ENCODE measurements around the gene C1QTNF2.

The C1QTNF2 gene

GRCh38 chr5:160303690-160304089 is 66.7 kb downstream of the C1QTNF2 start:
- no peak for DNase-seq (ENCODE audit: low spot score)

DNA sequence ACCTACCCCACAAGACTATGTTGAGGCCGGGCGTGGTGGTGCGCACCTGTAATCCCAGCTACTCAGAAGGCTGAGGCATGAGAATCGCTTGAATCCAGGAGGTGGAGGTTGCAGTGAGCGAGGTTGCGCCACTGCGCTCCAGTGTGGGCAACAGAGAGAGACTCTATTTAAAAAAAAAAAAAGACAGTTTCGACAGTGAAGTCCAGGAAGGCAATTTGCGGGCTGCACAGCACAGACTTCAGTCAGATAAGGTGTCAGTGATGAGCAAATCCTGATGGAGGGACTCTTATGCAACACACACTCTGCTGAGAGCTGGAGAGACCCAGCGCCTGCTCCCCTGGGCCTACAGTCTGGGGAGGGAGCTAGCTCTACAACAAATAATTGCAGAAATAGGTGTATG is 72.2 kb downstream of the C1QTNF2 start:
- DNase-seq (ENCODE audit: low spot score) = no peak

- DNase-seq (ENCODE audit: low spot score) = no peak
These were observed 72.7 kb downstream of the C1QTNF2 start for GRCh38 chr5:160297776-160298175.

Measured in kidney tubule cell (primary cell).